A549 (cell line): Measurements from ENCODE around the gene SVIL. TPM values are rescaled to one million over a fixed set of nuclear protein-coding genes. Genes with fewer than 3 reads are reported as not detected.

Source experiments
- ATAC-seq, 2 experiments: fragments of 200-7000 bp in 1 of 2; fragments of >200 bp in 1 of 2; cut with Nextera tagmentation in 1 of 2; cut with Tn5 transposase in 1 of 2; 3 replicates each; pipeline versions ENCODE4 v1.8.0 to v1.9.1; 2018 to 2020; ENCODE audit warnings: mild to moderate bottlenecking in 1 of 2, moderate library complexity in 1 of 2
- CTCF ChIA-PET: fragments of 300-600 bp; sonication (Branson Sonifier 250); formaldehyde crosslinking; extraction: SDS; loops from one replicate; lab custom pipeline; 2021; ENCODE audit warnings: antibody characterized with exemption, inconsistent platforms; lab: Yijun Ruan, JAX
- POLR2A ChIA-PET: fragments of 350-600 bp; formaldehyde crosslinking; extraction: SDS; loops from one replicate; lab custom pipeline; 2021; ENCODE audit warnings: antibody characterized with exemption, inconsistent platforms; lab: Yijun Ruan, JAX
- DNase-seq, 2 experiments: peaks; one replicate each; pipeline versions ENCODE4 v3.0.0 to v3.0.0-alpha.2; 2011 to 2016; ENCODE audit warnings: low read depth in 1 of 2, low spot score in 1 of 2
- FAIRE-seq: peaks from 2 replicates; lab custom pipeline; 2011; peaks lifted over from hg19 to GRCh38; lab: Jason Lieb, UNC
- H3K27ac ChIP-seq, 2 experiments: fragments of >200 bp; sonication (Bioruptor Twin); formaldehyde crosslinking; 3 replicates each; pipeline ENCODE4 v1.5.1; 2016 to 2017
- H3K4me1 ChIP-seq: fragments of >200 bp; sonication (Bioruptor Twin); formaldehyde crosslinking; 3 replicates; pipeline ENCODE4 v1.6.1; 2016
- H3K4me2 ChIP-seq: fragments of >200 bp; sonication (Bioruptor Twin); formaldehyde crosslinking; 3 replicates; pipeline ENCODE4 v1.6.1; 2016
- H3K4me3 ChIP-seq: fragments of >200 bp; sonication (Bioruptor Twin); formaldehyde crosslinking; 3 replicates; pipeline ENCODE4 v1.5.1; 2016
- H3K9me3 ChIP-seq: fragments of >200 bp; sonication (Bioruptor Twin); formaldehyde crosslinking; 3 replicates; pipeline ENCODE4 v1.6.1; 2016
- CBX2 ChIP-seq: fragments of 200-600 bp; sonication (generic); IDR thresholded peaks from 2 replicates; pipeline ENCODE4 v1.6.1; 2016; ENCODE audit warnings: low read depth, mild to moderate bottlenecking, borderline replicate concordance
- CEBPB ChIP-seq, 2 experiments: fragments of >200 bp in 1 of 2; sonication (Bioruptor Twin) in 1 of 2; formaldehyde crosslinking in 1 of 2; IDR thresholded peaks; 2 replicates each; pipeline ENCODE4 v1.6.1; 2012 to 2016
- CHD4 ChIP-seq: fragments of 200-600 bp; sonication (generic); IDR thresholded peaks from 2 replicates; pipeline ENCODE4 v1.6.1; 2016; ENCODE audit warnings: antibody characterized with exemption, mild to moderate bottlenecking, borderline replicate concordance
- E2F6 ChIP-seq: IDR thresholded peaks from 2 replicates; pipeline ENCODE4 v1.6.1; 2012; ENCODE audit warnings: low read depth, borderline replicate concordance
- EHF ChIP-seq: fragments of 250-450 bp; sonication (Bioruptor Pico); IDR thresholded peaks from 2 replicates; pipeline ENCODE4 v1.5.0; 2020; ENCODE audit warnings: mild to moderate bottlenecking
- FOSL2 ChIP-seq, 2 experiments: fragments of 450-650 bp in 1 of 2; fragments of >200 bp in 1 of 2; sonication (Bioruptor Twin) in 1 of 2; formaldehyde crosslinking; IDR thresholded peaks; 2 replicates each; pipeline versions ENCODE4 v1.5.0 to v1.6.1; 2016 to 2020; ENCODE audit warnings: mild to moderate bottlenecking in 1 of 2, moderate library complexity in 1 of 2
- HEYL ChIP-seq: fragments of 250-450 bp; sonication (Bioruptor Pico); IDR thresholded peaks from 2 replicates; pipeline ENCODE4 v1.8.0; 2021; ENCODE audit warnings: mild to moderate bottlenecking, moderate library complexity
- HOXA7 ChIP-seq: fragments of 250-450 bp; sonication (Bioruptor Pico); IDR thresholded peaks from 2 replicates; pipeline ENCODE4 v1.5.0; 2020; ENCODE audit warnings: mild to moderate bottlenecking, moderate library complexity
- HOXB5 ChIP-seq: fragments of 250-450 bp; sonication (Bioruptor Pico); IDR thresholded peaks from 2 replicates; pipeline ENCODE4 v1.5.0; 2020; ENCODE audit warnings: mild to moderate bottlenecking, moderate library complexity
- JUN ChIP-seq, 2 experiments: fragments of >200 bp; sonication (Bioruptor Twin); formaldehyde crosslinking; IDR thresholded peaks; 2 replicates in 1 of 2; 3 replicates in 1 of 2; pipeline ENCODE4 v1.6.1; 2016 to 2017
- KDM1A ChIP-seq: fragments of 200-600 bp; sonication (generic); IDR thresholded peaks from 2 replicates; pipeline ENCODE4 v1.6.1; 2016; ENCODE audit warnings: low read depth, mild to moderate bottlenecking
- NPAS2 ChIP-seq: fragments of 250-450 bp; sonication (Bioruptor Pico); IDR thresholded peaks from 2 replicates; pipeline ENCODE4 v1.8.0; 2022; ENCODE audit warnings: mild to moderate bottlenecking, moderate library complexity, borderline replicate concordance
- NR3C1 ChIP-seq: fragments of >200 bp; sonication (Bioruptor Twin); formaldehyde crosslinking; IDR thresholded peaks from 3 replicates; pipeline ENCODE4 v1.6.1; 2017
- PHF8 ChIP-seq: fragments of 200-600 bp; sonication (generic); IDR thresholded peaks from 2 replicates; pipeline ENCODE4 v1.6.1; 2016; ENCODE audit warnings: low read depth, mild to moderate bottlenecking, antibody characterized with exemption, moderate library complexity, borderline replicate concordance
- POLR2A ChIP-seq: IDR thresholded peaks from 2 replicates; pipeline ENCODE4 v1.6.1; 2012; ENCODE audit warnings: mild to moderate bottlenecking, low read length
- RFX5 ChIP-seq: fragments of 450-650 bp; IDR thresholded peaks from 2 replicates; pipeline ENCODE4 v1.7.1; 2014; ENCODE audit warnings: antibody characterized with exemption, mild to moderate bottlenecking, moderate library complexity
- RNF2 ChIP-seq: fragments of 200-600 bp; sonication (generic); IDR thresholded peaks from 2 replicates; pipeline ENCODE4 v1.6.1; 2016; ENCODE audit warnings: low read depth, mild to moderate bottlenecking, antibody characterized with exemption, moderate library complexity, borderline replicate concordance
- ZC3H11A ChIP-seq: fragments of 450-650 bp; IDR thresholded peaks from 2 replicates; pipeline ENCODE4 v1.6.1; 2014; ENCODE audit warnings: antibody characterized with exemption, mild to moderate bottlenecking
- ZSCAN20 ChIP-seq: fragments of 250-450 bp; sonication (Bioruptor Pico); IDR thresholded peaks from 2 replicates; pipeline ENCODE4 v1.8.0; 2022; ENCODE audit warnings: mild to moderate bottlenecking, moderate library complexity
- WGBS: methylation state at CpG from one replicate; pipeline ENCODE4 v1.1.6; 2017; ENCODE audit errors: missing lambda C conversion rate; 5-methylcytosine and 5-hydroxymethylcytosine counted together
- polyA plus RNA-seq, 4 experiments: library from polyadenylated mRNA; depleted of rRNA in 3 of 4; stranded (reverse); fragments of >200 nt; fragmentation: RNase III in 1 of 4; extraction: RNeasy Plus Mini Kit Qiagen cat#74134 plus additional on column Dnase treatment in 1 of 4; gene quantifications; 2 replicates in 3 of 4; 3 replicates in 1 of 4; pipeline ENCODE4 v1.2.3, GENCODE V29; 2011 to 2017

Gene SVIL
- polyA plus RNA-seq, 2 of the 4 experiments (the other 2 are of a cell fraction), result 12.0 to 20.4 TPM

- TF ChIP-seq HOXB5, result no peak
- no peak for TF ChIP-seq E2F6
- TF ChIP-seq ZC3H11A, result no peak
- WGBS, result 90% methylated on average over 11 of the region's 11 CpGs
- Histone ChIP-seq H3K27ac (no peak overlapping the region), H3K4me2 (no peak overlapping the region), H3K4me3 (no peak overlapping the region), H3K9me3 (no peaks in the 10 kb centered on the region), H3K4me1 (peaks cover 40% of the 10 kb centered on the region)
- ChIA-PET CTCF (interaction anchor here (0.6 to 1.2 kb wide), 3 partner anchors 84 to 113 kb away, joined by 3 read pairs; no protein-coding TSS in a partner anchor), POLR2A (no interaction called here)
- no peak for FAIRE-seq
- no peak for ATAC-seq
- DNase-seq, result no peak
These were observed 4.3 kb downstream of the SVIL start for GRCh38 chr10:29630205-29631048.

- ChIA-PET CTCF (no interaction called here), POLR2A (no interaction called here)
- TF ChIP-seq KDM1A (no peak), NPAS2 (CRISPR knock-in tag) (no peak), ZSCAN20 (CRISPR knock-in tag) (no peak), ZC3H11A (no peak), EHF (CRISPR knock-in tag) (no peak), FOSL2 (IDR thresholded peaks at IDR 0.05) (no peak), FOSL2 (CRISPR knock-in tag; IDR thresholded peaks at IDR 0.05) (no peak), RNF2 (no peak), POLR2A (no peak), PHF8 (no peak), HOXA7 (CRISPR knock-in tag) (no peak), JUN (IDR thresholded peaks at IDR 0.05) (no peak), CEBPB (IDR thresholded peaks at IDR 0.05) (no peak), CBX2 (no peak), NR3C1 (no peak)
- Histone ChIP-seq H3K4me2 (no peak overlapping the region), H3K4me1 (peaks cover 26% of the 10 kb centered on the region), H3K4me3 (no peak overlapping the region), H3K27ac (no peak overlapping the region), H3K9me3 (no peaks in the 10 kb centered on the region)
- FAIRE-seq (no peak), DNase-seq (no peak), ATAC-seq (no peak)
- WGBS, result 89% methylated on average over 12 of the region's 12 CpGs
These were observed 5.8 kb downstream of the SVIL start for GRCh38 chr10:29628912-29629526.

DNA sequence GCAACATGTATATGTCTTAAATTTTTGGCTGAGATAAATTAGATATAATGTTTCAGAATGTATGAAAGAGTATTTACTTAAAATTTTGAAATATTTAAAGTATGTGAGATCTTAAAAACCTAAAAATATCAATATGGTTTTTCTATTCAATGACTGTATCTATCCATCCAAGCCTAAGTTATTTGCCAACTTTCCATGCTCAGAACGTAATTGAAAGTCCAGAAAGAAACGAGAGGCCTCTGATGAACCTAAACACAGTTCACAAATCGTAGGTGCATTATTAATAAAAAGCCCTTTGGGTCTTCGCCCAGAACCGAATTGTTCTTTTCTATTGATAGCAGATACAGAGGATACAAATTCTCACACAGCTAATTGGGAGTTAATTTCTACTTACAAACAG is 6.5 kb downstream of the SVIL start:
- ATAC-seq (no peak), FAIRE-seq (no peak)

More for the DNA sequence above, 6.5 kb downstream of the SVIL start:
- Histone ChIP-seq H3K4me2 (peak overlapping the region; percentile 66), H3K4me1 (peaks cover 25% of the 10 kb centered on the region)
- no peak for DNase-seq
- TF ChIP-seq HEYL (no peak), HOXA7 (CRISPR knock-in tag) (no peak), CHD4 (no peak), RFX5 (no peak), NR3C1 (no peak), EHF (CRISPR knock-in tag) (no peak)
- TF ChIP-seq, all 56 proteins: peak for 0
- POLR2A ChIA-PET, result no interaction called here
- Histone ChIP-seq H3K27ac (no peak overlapping the region), H3K9me3 (no peaks in the 10 kb centered on the region), H3K4me3 (no peak overlapping the region)
- CTCF ChIA-PET, result interaction anchor here (1.1 to 1.8 kb wide), 2 partner anchors 10 to 17 kb away, joined by 4 to 5 read pairs; no protein-coding TSS in a partner anchor
- 87% methylated on average over 5 of the region's 5 CpGs for WGBS
